Caco-2 (cell line): Measurements from ENCODE around the gene GNG7. TPM values are rescaled to one million over a fixed set of nuclear protein-coding genes. Genes with fewer than 3 reads are reported as not detected.
A peak's percentile ranks its signal among the peaks of the same experiment; 100 is the strongest.

ENCODE experiments used
- BruUV-seq: library from RNA; stranded (reverse); fragments of 400-500 nt; replicated peaks from 2 replicates; lab custom pipeline; 2021; lab: Mats Ljungman, UMichigan
- CTCF ChIA-PET: fragments of 300-600 bp; sonication (Branson Sonifier 250); formaldehyde crosslinking; loops from one replicate; lab custom pipeline; 2022; ENCODE audit warnings: antibody characterized with exemption; lab: Charles Lee
- POLR2A ChIA-PET: fragments of 300-600 bp; sonication (Branson Sonifier 250); formaldehyde crosslinking; loops from one replicate; lab custom pipeline; 2022; ENCODE audit warnings: antibody characterized with exemption; lab: Charles Lee
- DNase-seq, 2 experiments: peaks; one replicate each; pipeline versions ENCODE4 v3.0.0 to v3.0.0-alpha.2; 2020 to 2022
- H3K27me3 ChIP-seq: replicated peaks from 2 replicates; pipeline ENCODE4 v1.6.0; 2011; ENCODE audit warnings: low read length; ENCODE audit not compliant: control insufficient read depth, insufficient read depth
- H3K36me3 ChIP-seq: 2 replicates; pipeline ENCODE4 v1.5.1; 2011; ENCODE audit warnings: low read length; ENCODE audit not compliant: control insufficient read depth, insufficient read depth
- H3K4me1 ChIP-seq: fragments of 250-450 bp; sonication (Bioruptor Pico); 2 replicates; pipeline ENCODE4 v1.5.1; 2020; ENCODE audit warnings: mild to moderate bottlenecking
- H3K4me3 ChIP-seq: 2 replicates; pipeline ENCODE4 v1.5.1; 2011; ENCODE audit warnings: low read depth, mild to moderate bottlenecking, control low read depth, low read length
- H3K9me3 ChIP-seq: fragments of 250-450 bp; sonication (Bioruptor Pico); 2 replicates; pipeline ENCODE4 v1.5.1; 2020; ENCODE audit warnings: mild to moderate bottlenecking, moderate library complexity
- H3K27ac Mint-ChIP-seq: one replicate; pipeline ENCODE4 v1.8.0; 2022; ENCODE audit warnings: mixed read lengths; ENCODE audit not compliant: unreplicated experiment
- H3K27me3 Mint-ChIP-seq: one replicate; pipeline ENCODE4 v1.8.0; 2022; ENCODE audit warnings: mixed read lengths; ENCODE audit not compliant: insufficient read depth, unreplicated experiment
- H3K36me3 Mint-ChIP-seq: one replicate; pipeline ENCODE4 v1.8.0; 2022; ENCODE audit warnings: mild to moderate bottlenecking, mixed read lengths; ENCODE audit not compliant: insufficient read depth, unreplicated experiment
- H3K4me1 Mint-ChIP-seq: one replicate; pipeline ENCODE4 v1.8.0; 2022; ENCODE audit warnings: low read depth, mixed read lengths; ENCODE audit not compliant: unreplicated experiment
- H3K4me3 Mint-ChIP-seq: one replicate; pipeline ENCODE4 v1.8.0; 2022; ENCODE audit warnings: mild to moderate bottlenecking, moderate library complexity, mixed read lengths; ENCODE audit not compliant: unreplicated experiment
- H3K9me3 Mint-ChIP-seq: one replicate; pipeline ENCODE4 v1.8.0; 2022; ENCODE audit warnings: mixed read lengths; ENCODE audit not compliant: unreplicated experiment
- CTCF ChIP-seq, 2 experiments: fragments of 200-600 bp in 1 of 2; IDR thresholded peaks; 1 replicate in 1 of 2; 2 replicates in 1 of 2; pipeline versions ENCODE4 v1.5.1 to v1.8.0; 2011 to 2022; ENCODE audit warnings: antibody characterized with exemption in 1 of 2, control low read depth in 1 of 2, inconsistent platforms in 1 of 2, low read depth in 1 of 2, low read length in 1 of 2, mild to moderate bottlenecking in 1 of 2, moderate library complexity in 1 of 2; ENCODE audit not compliant: insufficient read depth in 1 of 2, severe bottlenecking in 1 of 2, unreplicated experiment in 1 of 2
- intact Hi-C: fragments of 100-400 bp; cut with micrococcal nuclease; formaldehyde crosslinking; loops from one replicate; pipeline ENCODE4 v1.10.0; 2022; ENCODE audit not compliant: unreplicated experiment
- total RNA-seq: library from RNA; stranded (reverse); gene quantifications from 2 replicates; pipeline ENCODE4 v1.2.3, GENCODE V29; 2022

The GNG7 gene
- total RNA-seq, 1 experiment from 2014 or later: 0.43 TPM

- Mint-ChIP-seq H3K4me3 (peak overlapping the region; percentile 88), H3K27ac (peak overlapping the region; percentile 91), H3K27me3 (no peaks in the 10 kb centered on the region), H3K36me3 (peaks cover 55% of the 10 kb centered on the region), H3K9me3 (no peaks in the 10 kb centered on the region), H3K4me1 (no peaks in the 10 kb centered on the region)
- no peaks in the 10 kb centered on the region for H3K9me3 ChIP-seq
- no peak for TF ChIP-seq CTCF (IDR thresholded peaks at IDR 0.05; ENCODE audit: insufficient read depth in 1 of 2, low read depth in 1 of 2, low read length in 1 of 2, severe bottlenecking in 1 of 2, unreplicated experiment in 1 of 2)
- intact Hi-C loops: loop anchor here (1.0 to 5.0 kb wide), 3 partner anchors 51 to 121 kb away; no protein-coding TSS in a partner anchor
- no peaks in the 10 kb centered on the region for H3K4me1 ChIP-seq
- H3K4me3 ChIP-seq: peak overlapping the region; percentile 79
- ChIA-PET CTCF (interaction anchor here (0.5 to 2.4 kb wide), 16 partner anchors 27 to 1663 kb away, joined by 3 to 30 read pairs (median 4); no protein-coding TSS in a partner anchor), POLR2A (interaction anchor here (0.6 to 3.7 kb wide), 38 partner anchors 8 to 412 kb away, joined by 3 to 139 read pairs (median 8); partner anchors contain the start of genes LMNB2, LSM7, SGTA and SPPL2B)
- DNase-seq: no peak
- TSS peak; percentile 94 for BruUV-seq
- H3K36me3 ChIP-seq: no peaks in the 10 kb centered on the region; the same call in 1 of the 2 replicates
- no peaks in the 10 kb centered on the region for H3K27me3 ChIP-seq
These were observed 225.9 kb downstream of the GNG7 start for GRCh38 chr19:2476451-2477140.

- H3K4me3 Mint-ChIP-seq: peak within 1 kb of the TSS; percentile 88
- intact Hi-C loops: loop anchor here (1.0 to 5.0 kb wide), 3 partner anchors 51 to 121 kb away; no protein-coding TSS in a partner anchor
- peaks cover 50% of the 10 kb centered on the region for H3K36me3 Mint-ChIP-seq
- H3K4me1 Mint-ChIP-seq: no peaks in the 10 kb centered on the region
- no peaks in the 10 kb centered on the region for H3K9me3 Mint-ChIP-seq
- H3K27ac Mint-ChIP-seq: peak within 1 kb of the TSS; percentile 91
- no peaks in the 10 kb centered on the region; the same call in 1 of the 2 replicates for H3K36me3 ChIP-seq
- H3K4me1 ChIP-seq: no peaks in the 10 kb centered on the region
- no peaks in the 10 kb centered on the region for H3K27me3 ChIP-seq
- ChIA-PET CTCF (interaction anchor here (0.5 to 2.4 kb wide), 16 partner anchors 27 to 417 kb away, joined by 3 to 30 read pairs (median 4); no protein-coding TSS in a partner anchor), POLR2A (interaction anchor here (0.5 to 3.7 kb wide), 50 partner anchors 9 to 835 kb away, joined by 3 to 139 read pairs (median 5); partner anchors contain the start of genes LMNB2, LSM7, SGTA and SPPL2B)
- H3K9me3 ChIP-seq: no peaks in the 10 kb centered on the region
- BruUV-seq: no TSS peak
- DNase-seq: peak; percentile 98
- peak within 1 kb of the TSS; percentile 79 for H3K4me3 ChIP-seq
- no peak for TF ChIP-seq CTCF (IDR thresholded peaks at IDR 0.05; ENCODE audit: insufficient read depth in 1 of 2, low read depth in 1 of 2, low read length in 1 of 2, severe bottlenecking in 1 of 2, unreplicated experiment in 1 of 2)
- no peaks in the 10 kb centered on the region for H3K27me3 Mint-ChIP-seq
These were observed 226.6 kb downstream of the GNG7 start, which contains the start of gene GADD45B for GRCh38 chr19:2475702-2476450. TSS of gene GADD45B (plus strand) at chr19:2476127. CDS start at chr19:2476359, 232 bp downstream.
